Measurements from ENCODE around the gene MAGEC3.
"Not testable (repeated sequence)": the region's sequence is repeated elsewhere in the genome, so short reads cannot be mapped to it uniquely, and the experiment has no call there.

Gene MAGEC3

GRCh38 chrX:141838016-141838415 lies at the start of gene MAGEC3:
MAGEC3 (plus strand) TSS chrX:141838316; CDS start chrX:141838316, 0 bp downstream.
- DNase-seq: no peak

GRCh38 chrX:141791856-141792255 lies 46.3 kb upstream of the MAGEC3 start:
- no peak for DNase-seq

- no peak for DNase-seq
Observed at GRCh38 chrX:141811438-141811837, 26.7 kb upstream of the MAGEC3 start.

- no peak for DNase-seq
Observed at GRCh38 chrX:141814213-141814857, 23.8 kb upstream of the MAGEC3 start.

- DNase-seq: no peak
Observed at GRCh38 chrX:141815904-141816303, 22.2 kb upstream of the MAGEC3 start.

- no peak for DNase-seq
Observed at GRCh38 chrX:141832247-141832646, 5.9 kb upstream of the MAGEC3 start.

GRCh38 chrX:141839856-141840255 lies 1.7 kb downstream of the MAGEC3 start:
- no peak for DNase-seq

- DNase-seq: no peak
Observed at GRCh38 chrX:141857479-141857878, 19.4 kb downstream of the MAGEC3 start.

- no peak for DNase-seq
Observed at GRCh38 chrX:141879616-141880015, 41.5 kb downstream of the MAGEC3 start.

- not testable (repeated sequence) for DNase-seq
Observed at GRCh38 chrX:141888811-141889210, 50.7 kb downstream of the MAGEC3 start.

GRCh38 chrX:141894733-141895132 lies 56.6 kb downstream of the MAGEC3 start:
- no peak for DNase-seq

GRCh38 chrX:141897690-141898089 lies 59.6 kb downstream of the MAGEC3 start:
- DNase-seq: no peak

GRCh38 chrX:141902366-141902765 lies 64.2 kb downstream of the MAGEC3 start:
- DNase-seq: no peak

- no peak for DNase-seq
Observed at GRCh38 chrX:141903400-141904155, 65.5 kb downstream of the MAGEC3 start, which contains the start of gene MAGEC1. MAGEC1 (plus strand) TSS chrX:141903894; CDS start chrX:141905073, 1,179 bp downstream.

- DNase-seq: no peak
Observed at GRCh38 chrX:141904262-141904661, 66.1 kb downstream of the MAGEC3 start.

GRCh38 chrX:141917801-141918200 lies 79.7 kb downstream of the MAGEC3 start:
- DNase-seq: no peak

GRCh38 chrX:141924293-141924692 lies 86.2 kb downstream of the MAGEC3 start:
- no peak for DNase-seq

GRCh38 chrX:141928432-141928831 lies 90.3 kb downstream of the MAGEC3 start:
- no peak for DNase-seq

GRCh38 chrX:141934059-141934641 lies 96.0 kb downstream of the MAGEC3 start:
- no peak for DNase-seq

- DNase-seq: no peak
Observed at GRCh38 chrX:141935645-141936044, 97.5 kb downstream of the MAGEC3 start.

- no peak for DNase-seq
Observed at GRCh38 chrX:141936080-141936479, 98.0 kb downstream of the MAGEC3 start.

- no peak for DNase-seq
Observed at GRCh38 chrX:141941234-141941633, 103.1 kb downstream of the MAGEC3 start.

- DNase-seq: no peak
Observed at GRCh38 chrX:141945426-141945825, 107.3 kb downstream of the MAGEC3 start.

GRCh38 chrX:141947350-141947749 lies 109.2 kb downstream of the MAGEC3 start:
- no peak for DNase-seq

Data from CD4-positive, alpha-beta T cell treated with Interleukin-10 for 1 hour (primary cell).